GM13977 (cell line): ENCODE measurements around the gene LOXHD1.

Source experiments
- DNase-seq: peaks from one replicate; pipeline ENCODE4 v3.0.0; 2012; ENCODE audit warnings: low spot score
- CTCF ChIP-seq: IDR thresholded peaks from 2 replicates; pipeline ENCODE4 v1.5.1; 2012; ENCODE audit warnings: mild to moderate bottlenecking, control low read depth; ENCODE audit not compliant: insufficient read depth; ENCODE audit errors: extremely low read depth, missing control alignments
- in situ Hi-C: fragments of 300-500 bp; cut with MboI; formaldehyde crosslinking; loops from one replicate; pipeline ENCODE4 v1.12.0; 2022; ENCODE audit warnings: low sequenced_read_pairs, low pct_unique_long_range_greater_than_20kb, mixed read lengths, inconsistent platforms; ENCODE audit not compliant: unreplicated experiment

The LOXHD1 gene

DNA sequence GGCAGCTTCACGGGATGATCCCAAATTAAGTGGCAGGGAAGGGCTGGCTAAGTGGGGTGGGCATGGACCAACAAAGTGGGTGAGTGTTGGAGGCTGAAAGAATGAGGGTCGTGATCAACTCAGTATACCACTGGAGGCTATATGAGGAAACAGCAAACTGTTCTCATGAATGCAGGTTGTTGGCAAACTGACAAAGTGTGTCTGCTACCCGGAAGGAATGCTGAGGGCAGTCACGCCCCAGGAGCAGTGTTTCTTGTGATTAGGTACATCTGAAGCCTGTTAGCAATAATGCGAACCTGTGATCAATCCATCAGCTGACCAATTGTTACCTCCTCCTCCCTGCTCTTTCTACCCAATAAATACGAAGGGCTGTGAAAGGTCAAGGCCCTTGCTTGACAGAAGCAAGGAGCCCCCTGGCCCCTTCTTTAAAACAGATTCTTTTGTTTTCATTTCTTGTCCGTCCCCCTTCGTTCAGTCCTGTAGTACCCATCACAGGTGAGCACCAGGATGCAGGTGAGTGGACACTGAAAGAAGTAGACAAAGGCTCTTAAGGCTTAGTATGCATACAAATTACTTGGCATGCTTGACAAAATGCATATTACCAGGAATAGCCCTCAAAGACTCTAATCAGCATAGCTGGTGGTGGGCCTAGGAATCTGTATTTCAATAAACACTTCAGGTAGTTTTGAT, 67.9 kb downstream of the LOXHD1 start:
- no peak for DNase-seq
- in situ Hi-C loops = no loop called here
- no peak for TF ChIP-seq CTCF

GRCh38 chr18:46587600-46587999, 69.4 kb downstream of the LOXHD1 start:
- DNase-seq = no peak
- in situ Hi-C loops = no loop called here
- no peak for TF ChIP-seq CTCF

DNA sequence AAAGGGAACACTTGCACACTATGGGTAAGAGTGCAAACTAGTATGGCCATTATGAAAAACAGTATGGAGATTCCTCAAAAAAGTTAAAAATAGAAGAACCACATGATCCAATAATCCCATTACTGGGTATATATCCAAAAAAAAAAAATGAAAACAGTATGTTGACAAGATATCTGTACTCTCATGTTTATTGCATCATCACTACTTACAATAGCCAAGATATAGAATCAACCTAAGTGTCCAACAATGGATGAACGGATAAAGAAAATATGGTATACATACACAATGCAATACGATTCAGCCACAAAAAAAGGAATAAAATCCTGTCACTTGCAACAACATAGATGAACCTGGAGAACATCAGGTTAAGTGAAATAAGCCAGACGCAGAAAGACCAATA, 73.3 kb downstream of the LOXHD1 start:
- DNase-seq = no peak
- in situ Hi-C loops = no loop called here
- no peak for TF ChIP-seq CTCF

- DNase-seq = no peak
- no peak for TF ChIP-seq CTCF
- in situ Hi-C loops = no loop called here
Measured at GRCh38 chr18:46581648-46582047, 75.4 kb downstream of the LOXHD1 start.

- DNase-seq = no peak
- no peak for TF ChIP-seq CTCF
- in situ Hi-C loops = no loop called here
Measured at GRCh38 chr18:46578987-46579386, 78.0 kb downstream of the LOXHD1 start.

GRCh38 chr18:46577546-46577945, 79.5 kb downstream of the LOXHD1 start:
- in situ Hi-C loops = no loop called here
- TF ChIP-seq CTCF = no peak
- DNase-seq = no peak

- no peak for TF ChIP-seq CTCF
- in situ Hi-C loops = no loop called here
Measured at GRCh38 chr18:46575851-46576250, 81.2 kb downstream of the LOXHD1 start.

More at GRCh38 chr18:46575851-46576250, 81.2 kb downstream of the LOXHD1 start:
- DNase-seq = no peak
